NCI-H1092 (cell line): ENCODE measurements around the gene PNPLA3.

ENCODE experiments used
- DNase-seq: peaks from one replicate; lab custom pipeline; 2025; lab: John Stamatoyannopoulos, UW

The PNPLA3 gene

GRCh38 chr22:43994006-43994405 lies 70.4 kb downstream of the PNPLA3 start:
- no peak for DNase-seq

GRCh38 chr22:43994416-43994815 lies 70.8 kb downstream of the PNPLA3 start:
- no peak for DNase-seq

- no peak for DNase-seq
These were observed 71.6 kb downstream of the PNPLA3 start for GRCh38 chr22:43995057-43995685.

- no peak for DNase-seq
These were observed 72.2 kb downstream of the PNPLA3 start for GRCh38 chr22:43995798-43996169.

DNA sequence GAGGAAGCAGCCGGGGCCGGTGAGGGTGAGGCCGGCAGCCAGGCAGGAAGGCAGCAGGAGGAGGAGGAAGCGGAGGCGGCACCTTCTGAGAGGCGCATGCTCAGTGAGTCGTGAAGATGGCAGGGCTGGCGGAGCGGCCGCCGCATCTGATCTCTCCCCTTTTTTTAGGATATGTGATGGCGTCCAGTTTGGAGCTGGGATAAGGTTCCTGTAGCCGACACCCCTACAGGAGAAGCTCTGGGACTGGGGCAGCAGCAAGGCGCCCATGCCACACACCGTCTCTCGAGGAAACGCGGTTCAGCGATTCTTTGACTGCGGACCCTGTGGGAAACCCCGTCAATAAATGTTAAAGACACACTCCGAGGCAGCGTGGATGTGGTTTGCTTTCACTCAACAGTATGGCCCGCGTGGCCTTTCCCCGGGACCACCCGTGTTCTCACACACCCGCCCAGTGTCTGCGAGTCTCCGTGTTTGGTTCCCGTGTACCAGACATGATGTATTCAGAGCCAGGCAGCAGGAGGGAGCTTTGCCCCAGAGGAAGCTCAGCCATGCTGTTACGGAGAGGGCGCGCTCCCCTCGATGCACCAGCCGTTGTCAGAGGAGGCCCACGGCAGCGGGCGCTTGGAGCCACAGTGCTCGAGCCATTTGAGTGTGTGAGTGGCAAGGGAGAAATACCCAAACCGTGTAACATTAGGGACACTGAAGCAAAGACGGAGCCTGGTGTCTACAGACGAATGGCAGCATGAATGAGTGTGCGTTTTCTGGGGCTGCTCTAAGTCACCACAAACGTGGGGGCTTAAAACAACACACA lies 72.8 kb downstream of the PNPLA3 start:
- DNase-seq: no peak

- DNase-seq: no peak
These were observed 73.3 kb downstream of the PNPLA3 start for GRCh38 chr22:43996981-43997265.
